Peyer's patch (tissue), 4 donors: Measurements from ENCODE around the gene LEPR. TPM values are rescaled to one million over a fixed set of nuclear protein-coding genes. Genes with fewer than 3 reads are reported as not detected.

Experiments used
- DNase-seq, 3 donors: peaks; one replicate each; pipeline ENCODE4 v3.0.0-alpha.2; 2017 to 2019
- H3K27ac ChIP-seq, 4 donors: fragments of 200-600 bp; sonication (generic); one replicate each; pipeline ENCODE4 v1.5.1; 2016 to 2019
- H3K27me3 ChIP-seq, 2 donors: fragments of 200-600 bp; sonication (generic); one replicate each; pipeline ENCODE4 v1.5.1; 2019
- H3K36me3 ChIP-seq, 3 donors: fragments of 200-600 bp; sonication (generic); one replicate each; pipeline ENCODE4 v1.5.1; 2016 to 2019
- H3K4me1 ChIP-seq, 4 donors: fragments of 200-600 bp; sonication (generic); one replicate each; pipeline ENCODE4 v1.5.1; 2016 to 2019
- H3K4me3 ChIP-seq, 4 donors: fragments of 200-600 bp; sonication (generic); 1 replicate in 3 of 4; 2 replicates in 1 of 4; pipeline ENCODE4 v1.5.1; 2016 to 2019; ENCODE audit warnings: mild to moderate bottlenecking in 1 of 4
- H3K9me3 ChIP-seq, 4 donors: fragments of 200-600 bp; sonication (generic); one replicate each; pipeline ENCODE4 v1.5.1; 2016 to 2019; ENCODE audit warnings: mild to moderate bottlenecking in 1 of 4
- POLR2A ChIP-seq, 2 donors: fragments of 450-650 bp; IDR thresholded peaks; one replicate each; pipeline ENCODE4 v1.5.1; 2017; ENCODE audit warnings: antibody characterized with exemption in 2 of 2, mild to moderate bottlenecking in 2 of 2, moderate library complexity in 2 of 2
- total RNA-seq, 4 donors: library from RNA; depleted of rRNA; stranded (reverse); fragments of >200 nt; gene quantifications; one replicate each; pipeline ENCODE4 v1.1.0, GENCODE V29; 2016
- TF ChIP-seq, protein P1 (sequence below), 6 experiments: fragments of 450-650 bp in 4 of 6; fragments of 200-600 bp in 2 of 6; sonication (generic) in 1 of 6; IDR thresholded peaks; one replicate each; pipeline ENCODE4 v1.5.1; 2017 to 2019; ENCODE audit warnings: antibody characterized with exemption in 6 of 6, mild to moderate bottlenecking in 3 of 6, moderate library complexity in 1 of 6

Gene LEPR
- total RNA-seq, 4 donors from 2014 or later: 4.1 to 22.0 (median 9.9) TPM

DNA sequence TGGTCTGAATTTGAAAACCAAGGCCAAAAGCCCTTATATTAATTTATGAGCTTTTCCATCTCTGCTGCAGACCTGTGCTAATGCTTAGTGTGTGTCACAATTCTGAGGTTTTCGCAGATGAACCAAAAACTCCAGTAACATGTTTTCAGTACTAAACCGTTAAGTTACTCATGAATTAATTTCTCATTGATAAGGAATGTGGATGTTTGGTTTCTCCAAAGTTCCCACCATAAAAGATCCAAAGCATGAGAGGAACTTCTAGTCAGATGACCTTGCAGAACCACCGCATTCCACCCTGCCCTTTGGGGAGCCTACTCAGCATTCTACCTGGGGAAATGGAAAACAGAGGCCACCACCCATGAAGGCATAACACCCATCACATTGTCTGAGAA, 7.5 kb upstream of the LEPR start:
- TF ChIP-seq POLR2A (IDR thresholded peaks at IDR 0.05): no peak
- TF ChIP-seq, protein P1, sequence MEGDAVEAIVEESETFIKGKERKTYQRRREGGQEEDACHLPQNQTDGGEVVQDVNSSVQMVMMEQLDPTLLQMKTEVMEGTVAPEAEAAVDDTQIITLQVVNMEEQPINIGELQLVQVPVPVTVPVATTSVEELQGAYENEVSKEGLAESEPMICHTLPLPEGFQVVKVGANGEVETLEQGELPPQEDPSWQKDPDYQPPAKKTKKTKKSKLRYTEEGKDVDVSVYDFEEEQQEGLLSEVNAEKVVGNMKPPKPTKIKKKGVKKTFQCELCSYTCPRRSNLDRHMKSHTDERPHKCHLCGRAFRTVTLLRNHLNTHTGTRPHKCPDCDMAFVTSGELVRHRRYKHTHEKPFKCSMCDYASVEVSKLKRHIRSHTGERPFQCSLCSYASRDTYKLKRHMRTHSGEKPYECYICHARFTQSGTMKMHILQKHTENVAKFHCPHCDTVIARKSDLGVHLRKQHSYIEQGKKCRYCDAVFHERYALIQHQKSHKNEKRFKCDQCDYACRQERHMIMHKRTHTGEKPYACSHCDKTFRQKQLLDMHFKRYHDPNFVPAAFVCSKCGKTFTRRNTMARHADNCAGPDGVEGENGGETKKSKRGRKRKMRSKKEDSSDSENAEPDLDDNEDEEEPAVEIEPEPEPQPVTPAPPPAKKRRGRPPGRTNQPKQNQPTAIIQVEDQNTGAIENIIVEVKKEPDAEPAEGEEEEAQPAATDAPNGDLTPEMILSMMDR (IDR thresholded peaks at IDR 0.05): no peak
- H3K4me3 ChIP-seq: no peak overlapping the region
- no peaks in the 10 kb centered on the region for H3K9me3 ChIP-seq
- no peaks in the 10 kb centered on the region for H3K27me3 ChIP-seq
- H3K27ac ChIP-seq: no peak overlapping the region
- H3K4me1 ChIP-seq: no peaks in the 10 kb centered on the region
- no peaks in the 10 kb centered on the region for H3K36me3 ChIP-seq
- DNase-seq: no peak

DNA sequence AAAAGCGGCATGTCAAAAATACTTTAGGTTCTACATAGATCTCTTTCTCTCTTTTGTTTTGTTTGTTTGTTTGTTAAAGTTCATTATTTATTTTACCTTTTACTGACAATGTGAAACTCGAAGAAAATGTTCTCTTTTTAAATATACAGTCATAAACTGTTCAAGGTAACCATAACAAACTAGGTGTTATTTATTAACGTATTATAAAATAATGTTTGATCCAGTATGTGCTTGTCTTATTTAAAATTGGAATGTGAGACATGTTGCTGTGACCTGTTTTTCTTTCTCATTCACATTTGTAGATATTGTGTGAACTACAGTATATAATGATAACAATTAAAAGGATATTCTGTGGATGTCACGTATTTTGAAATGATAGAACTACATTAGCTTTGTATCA, 5.9 kb upstream of the LEPR start:
- no peaks in the 10 kb centered on the region for H3K9me3 ChIP-seq
- TF ChIP-seq, protein P1 (IDR thresholded peaks at IDR 0.05): no peak
- no peak for TF ChIP-seq POLR2A (IDR thresholded peaks at IDR 0.05)
- no peak for DNase-seq
- H3K27ac ChIP-seq: no peak overlapping the region
- no peaks in the 10 kb centered on the region for H3K4me1 ChIP-seq
- H3K4me3 ChIP-seq: no peak overlapping the region
- no peaks in the 10 kb centered on the region for H3K27me3 ChIP-seq
- H3K36me3 ChIP-seq: no peaks in the 10 kb centered on the region

GRCh38 chr1:65416767-65417166, 3.7 kb upstream of the LEPR start:
- no peak for TF ChIP-seq POLR2A (IDR thresholded peaks at IDR 0.05)
- TF ChIP-seq, protein P1 (IDR thresholded peaks at IDR 0.05): no peak
- Histone ChIP-seq H3K36me3 (no peaks in the 10 kb centered on the region), H3K4me3 (no peak overlapping the region), H3K9me3 (no peaks in the 10 kb centered on the region), H3K27ac (no peak overlapping the region), H3K4me1 (peaks cover 0 to 4% (median 0%) of the 10 kb centered on the region in 4 donors), H3K27me3 (no peaks in the 10 kb centered on the region)
- DNase-seq: no peak

DNA sequence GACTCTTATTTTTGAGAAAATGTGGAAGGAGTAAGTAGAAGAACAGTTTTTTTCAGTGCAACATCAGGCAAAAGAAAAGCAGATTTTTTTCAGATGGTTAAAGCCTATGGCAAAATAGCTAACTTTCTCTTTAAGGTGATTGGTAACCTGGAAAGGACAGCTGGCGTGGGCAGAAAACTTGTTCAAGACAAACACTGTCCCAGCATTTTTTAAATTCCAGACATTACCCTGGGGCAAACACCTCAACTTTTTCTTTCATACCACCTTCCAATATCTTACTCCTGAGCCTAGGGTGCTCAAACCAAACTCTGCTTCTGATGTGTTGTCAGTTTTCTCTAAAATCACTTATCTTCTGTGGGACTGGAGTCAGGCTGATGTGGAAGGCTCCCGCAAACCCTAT, 2.7 kb upstream of the LEPR start:
- no peaks in the 10 kb centered on the region for H3K27me3 ChIP-seq
- TF ChIP-seq, protein P1 (IDR thresholded peaks at IDR 0.05): no peak
- no peak for TF ChIP-seq POLR2A (IDR thresholded peaks at IDR 0.05)
- H3K9me3 ChIP-seq: no peaks in the 10 kb centered on the region
- H3K4me1 ChIP-seq: peaks cover 0 to 13% (median 0%) of the 10 kb centered on the region in 4 donors
- H3K27ac ChIP-seq: no peak overlapping the region
- no peak for DNase-seq
- no peak overlapping the region for H3K4me3 ChIP-seq
- no peaks in the 10 kb centered on the region for H3K36me3 ChIP-seq

DNA sequence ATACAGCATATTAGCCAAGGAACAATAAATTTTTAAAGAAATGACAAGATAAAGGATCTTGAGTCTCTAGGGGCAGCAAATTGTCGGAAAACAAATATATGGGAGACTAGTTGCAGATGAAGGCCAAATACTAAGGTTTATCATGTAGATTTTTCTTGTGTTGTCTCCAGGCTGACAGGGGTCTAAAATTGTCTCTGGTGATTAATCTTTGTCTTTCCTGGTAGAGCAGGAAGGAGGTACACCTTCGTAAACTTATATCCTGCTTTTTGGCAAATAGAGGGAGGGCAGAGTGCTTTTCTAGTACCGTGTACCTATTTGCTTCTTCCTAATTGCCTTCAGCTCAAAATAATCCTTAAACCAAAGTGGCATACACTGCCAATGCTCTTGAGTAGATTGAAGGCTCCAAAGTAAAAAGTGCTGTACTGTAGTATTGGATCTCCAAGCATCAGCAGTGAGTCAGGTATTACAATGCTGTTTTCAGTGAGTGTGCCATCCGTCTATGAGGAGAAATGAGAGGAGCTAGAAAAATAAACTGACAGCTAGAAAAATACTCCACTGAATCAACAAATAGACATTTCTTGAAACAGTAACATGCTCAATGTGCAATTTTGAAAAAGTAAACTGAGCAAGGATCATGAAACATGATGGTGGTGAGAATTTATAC, 1.8 kb upstream of the LEPR start:
- H3K4me3 ChIP-seq: no peak overlapping the region
- no peak for DNase-seq
- TF ChIP-seq, protein P1 (IDR thresholded peaks at IDR 0.05): no peak
- TF ChIP-seq POLR2A (IDR thresholded peaks at IDR 0.05): no peak
- peaks cover 0 to 20% (median 0%) of the 10 kb centered on the region in 4 donors for H3K4me1 ChIP-seq
- H3K27ac ChIP-seq: peak overlapping the region in 1 of 4 donors; percentile 81
- H3K9me3 ChIP-seq: no peaks in the 10 kb centered on the region
- H3K27me3 ChIP-seq: no peaks in the 10 kb centered on the region
- no peaks in the 10 kb centered on the region for H3K36me3 ChIP-seq
